Stimulated activated CD4-positive, alpha-beta T cell treated with anti-CD3 and anti-CD28 coated beads, Interleukin-12 subunit alpha, Interleukin-12 subunit beta, amount 100 ng/mL, for 24 hours (primary cell): Measurements from ENCODE around the gene NPM1.

Experiments used
- DNase-seq, 2 experiments: peaks; one replicate each; pipeline ENCODE4 v3.0.0-alpha.2; 2020; ENCODE audit warnings: low read depth in 2 of 2

Gene NPM1

GRCh38 chr5:171428168-171428696 is 40.6 kb downstream of the NPM1 start:
- no peak for DNase-seq

GRCh38 chr5:171428809-171429542 is 41.3 kb downstream of the NPM1 start:
- no peak for DNase-seq

GRCh38 chr5:171429543-171429910 is 41.9 kb downstream of the NPM1 start:
- no peak for DNase-seq

GRCh38 chr5:171431251-171431777 is 43.7 kb downstream of the NPM1 start:
- no peak for DNase-seq

GRCh38 chr5:171432076-171432475 is 44.4 kb downstream of the NPM1 start:
- no peak for DNase-seq

- DNase-seq: no peak
Observed at GRCh38 chr5:171432583-171433351, 45.1 kb downstream of the NPM1 start.

- DNase-seq: no peak
Observed at GRCh38 chr5:171433352-171433698, 45.7 kb downstream of the NPM1 start.

GRCh38 chr5:171433982-171434676 is 46.5 kb downstream of the NPM1 start:
- DNase-seq: no peak

GRCh38 chr5:171434874-171435273 is 47.2 kb downstream of the NPM1 start:
- no peak for DNase-seq

GRCh38 chr5:171435908-171436307 is 48.3 kb downstream of the NPM1 start:
- DNase-seq: no peak

GRCh38 chr5:171436804-171437285 is 49.2 kb downstream of the NPM1 start:
- DNase-seq: no peak

GRCh38 chr5:171437286-171437821 is 49.7 kb downstream of the NPM1 start:
- DNase-seq: no peak

GRCh38 chr5:171438738-171439137 is 51.1 kb downstream of the NPM1 start:
- DNase-seq: no peak

- DNase-seq: no peak
Observed at GRCh38 chr5:171441246-171441791, 53.7 kb downstream of the NPM1 start.

GRCh38 chr5:171442287-171443042 is 54.8 kb downstream of the NPM1 start:
- DNase-seq: no peak

GRCh38 chr5:171444582-171444981 is 56.9 kb downstream of the NPM1 start:
- no peak for DNase-seq

- DNase-seq: no peak
Observed at GRCh38 chr5:171445644-171446516, 58.2 kb downstream of the NPM1 start.

GRCh38 chr5:171447226-171447625 is 59.6 kb downstream of the NPM1 start:
- DNase-seq: no peak

GRCh38 chr5:171449426-171449825 is 61.8 kb downstream of the NPM1 start:
- DNase-seq: no peak
